Transverse colon (tissue), 4 donors: ENCODE results near the gene LRRC45.

Experiments
- POLR2A ChIP-seq: fragments of 450-650 bp; IDR thresholded peaks from one replicate; pipeline ENCODE4 v1.6.1; 2016; ENCODE audit warnings: antibody characterized with exemption, mild to moderate bottlenecking, moderate library complexity
- POLR2AphosphoS5 ChIP-seq, 3 donors: sonication (generic); formaldehyde crosslinking; IDR thresholded peaks; one replicate each; pipeline ENCODE4 v1.6.1; 2016; ENCODE audit warnings: antibody characterized with exemption in 3 of 3
- TF ChIP-seq, protein P1 (sequence below), 5 experiments: fragments of 200-600 bp in 3 of 5; fragments of 450-650 bp in 2 of 5; sonication (generic) in 3 of 5; IDR thresholded peaks; 1 replicate in 2 of 5; 2 replicates in 3 of 5; pipeline ENCODE4 v1.5.1; 2016 to 2017; ENCODE audit warnings: antibody characterized with exemption in 5 of 5, inconsistent platforms in 3 of 5, mild to moderate bottlenecking in 2 of 5, moderate library complexity in 1 of 5

DNA sequence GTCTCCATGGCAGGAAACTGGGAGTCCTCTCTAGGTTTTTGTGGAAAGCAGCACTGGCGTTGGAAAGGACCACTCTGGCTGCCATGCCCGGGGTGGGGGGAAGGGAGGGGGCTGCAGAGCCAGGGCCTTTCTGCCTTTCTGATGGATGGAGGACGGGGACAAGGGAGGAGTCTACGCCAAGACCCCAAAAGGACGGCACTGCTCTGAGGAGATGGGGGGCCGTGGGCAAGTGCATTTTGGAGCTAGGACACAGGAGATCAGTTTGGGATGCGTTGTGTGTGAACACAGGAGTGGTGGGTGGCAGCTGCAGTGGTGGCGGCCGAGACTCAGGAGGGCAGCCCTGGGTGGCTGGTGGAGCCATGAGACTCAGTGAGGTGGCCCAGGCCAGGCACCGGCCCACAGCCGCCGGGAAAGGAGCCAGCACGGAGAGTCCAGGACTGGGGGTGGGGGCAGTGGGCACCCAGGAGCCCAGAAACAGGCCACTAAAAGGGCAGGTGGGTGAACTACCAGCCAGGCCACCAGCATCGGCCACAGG is 2.5 kb upstream of the LRRC45 start:
- TF ChIP-seq, protein P1, sequence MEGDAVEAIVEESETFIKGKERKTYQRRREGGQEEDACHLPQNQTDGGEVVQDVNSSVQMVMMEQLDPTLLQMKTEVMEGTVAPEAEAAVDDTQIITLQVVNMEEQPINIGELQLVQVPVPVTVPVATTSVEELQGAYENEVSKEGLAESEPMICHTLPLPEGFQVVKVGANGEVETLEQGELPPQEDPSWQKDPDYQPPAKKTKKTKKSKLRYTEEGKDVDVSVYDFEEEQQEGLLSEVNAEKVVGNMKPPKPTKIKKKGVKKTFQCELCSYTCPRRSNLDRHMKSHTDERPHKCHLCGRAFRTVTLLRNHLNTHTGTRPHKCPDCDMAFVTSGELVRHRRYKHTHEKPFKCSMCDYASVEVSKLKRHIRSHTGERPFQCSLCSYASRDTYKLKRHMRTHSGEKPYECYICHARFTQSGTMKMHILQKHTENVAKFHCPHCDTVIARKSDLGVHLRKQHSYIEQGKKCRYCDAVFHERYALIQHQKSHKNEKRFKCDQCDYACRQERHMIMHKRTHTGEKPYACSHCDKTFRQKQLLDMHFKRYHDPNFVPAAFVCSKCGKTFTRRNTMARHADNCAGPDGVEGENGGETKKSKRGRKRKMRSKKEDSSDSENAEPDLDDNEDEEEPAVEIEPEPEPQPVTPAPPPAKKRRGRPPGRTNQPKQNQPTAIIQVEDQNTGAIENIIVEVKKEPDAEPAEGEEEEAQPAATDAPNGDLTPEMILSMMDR (IDR thresholded peaks at IDR 0.05): no peak
- TF ChIP-seq POLR2AphosphoS5 (IDR thresholded peaks at IDR 0.05) (no peak), POLR2A (no peak)
